K562 (cell line): Measurements from ENCODE around the gene ZNF559. TPM values are rescaled to one million over a fixed set of nuclear protein-coding genes. Genes with fewer than 3 reads are reported as not detected.

Source experiments
- ATAC-seq: fragments of 200-7000 bp; cut with Tn5 transposase; 3 replicates; pipeline ENCODE4 v1.9.1; 2020; ENCODE audit warnings: moderate library complexity
- BruUV-seq: library from RNA; stranded (reverse); fragments of 400-500 nt; replicated peaks from 2 replicates; lab custom pipeline; 2021; lab: Mats Ljungman, UMichigan
- CTCF ChIA-PET: fragments of 300-600 bp; formaldehyde crosslinking; extraction: SDS; loops from one replicate; lab custom pipeline; 2021; ENCODE audit warnings: low intra/inter-chr PET ratio; lab: Yijun Ruan, JAX
- POLR2A ChIA-PET: fragments of 300-600, 350-650 bp; sonication (Branson Sonifier 250); formaldehyde crosslinking; extraction: SDS; loops from one replicate; lab custom pipeline; 2021; ENCODE audit warnings: antibody characterized with exemption, inconsistent platforms; lab: Yijun Ruan, JAX
- DNase-seq, 4 experiments: peaks; one replicate each; pipeline versions ENCODE4 v3.0.0 to v3.0.0-alpha.2; 2011 to 2018; ENCODE audit warnings: low spot score in 3 of 4, mixed read lengths in 3 of 4; ENCODE audit errors: extremely low read depth in 1 of 4
- FAIRE-seq: peaks from 2 replicates; lab custom pipeline; 2011; peaks lifted over from hg19 to GRCh38; lab: Jason Lieb, UNC
- H2AFZ ChIP-seq: 2 replicates; pipeline ENCODE4 v1.6.0; 2011; ENCODE audit warnings: low read depth, low read length, control low read depth, inconsistent platforms
- H3K27ac ChIP-seq: fragments of 200-600 bp; 3 replicates; pipeline ENCODE4 v1.8.0; 2011; ENCODE audit warnings: low read depth, mild to moderate bottlenecking, control low read depth, inconsistent platforms, low read length, moderate library complexity, mixed read lengths; ENCODE audit errors: extremely low read depth
- H3K27me3 ChIP-seq, 2 experiments: fragments of 300-600 bp in 1 of 2; 2 replicates in 1 of 2; 3 replicates in 1 of 2; pipeline versions ENCODE4 v1.6.0 to v1.8.0; 2011; ENCODE audit warnings: inconsistent platforms in 2 of 2, low read length in 2 of 2, mild to moderate bottlenecking in 1 of 2, mixed read lengths in 1 of 2, moderate library complexity in 1 of 2; ENCODE audit not compliant: control insufficient read depth in 2 of 2, insufficient read depth in 2 of 2
- H3K36me3 ChIP-seq: fragments of 300-600 bp; 3 replicates; pipeline ENCODE4 v1.8.0; 2011; ENCODE audit warnings: mild to moderate bottlenecking, low read length, inconsistent platforms; ENCODE audit not compliant: control insufficient read depth, insufficient read depth
- H3K4me1 ChIP-seq, 2 experiments: fragments of 200-600 bp in 1 of 2; replicated peaks in 1 of 2; 2 replicates in 1 of 2; 3 replicates in 1 of 2; pipeline versions ENCODE4 v1.5.1 to v1.8.0; 2011; ENCODE audit warnings: inconsistent platforms in 2 of 2, low read length in 2 of 2, mild to moderate bottlenecking in 1 of 2, mixed read lengths in 1 of 2, moderate library complexity in 1 of 2; ENCODE audit not compliant: control insufficient read depth in 2 of 2, insufficient read depth in 2 of 2
- H3K4me2 ChIP-seq: 2 replicates; pipeline ENCODE4 v1.6.1; 2011; ENCODE audit warnings: low read length, control low read depth, inconsistent platforms, mixed read lengths; ENCODE audit not compliant: insufficient read depth
- H3K4me3 ChIP-seq: fragments of 200-600 bp; sonication (generic), shearing (Covaris generic); 2 replicates; pipeline ENCODE4 v1.5.1; 2016; ENCODE audit warnings: control low read depth, inconsistent platforms
- H3K79me2 ChIP-seq: fragments of 200-600 bp; 3 replicates; pipeline ENCODE4 v1.8.0; 2011; ENCODE audit warnings: low read length, inconsistent platforms; ENCODE audit not compliant: control insufficient read depth, insufficient read depth
- H3K9ac ChIP-seq, 2 experiments: 2 replicates each; pipeline versions ENCODE4 v1.6.0 to v1.6.1; 2011; ENCODE audit warnings: low read depth in 2 of 2, low read length in 2 of 2, control low read depth in 1 of 2, inconsistent platforms in 1 of 2, mild to moderate bottlenecking in 1 of 2, mixed read lengths in 1 of 2; ENCODE audit not compliant: insufficient read depth in 1 of 2
- H3K9me1 ChIP-seq: one replicate; pipeline ENCODE4 v1.6.0; 2011; ENCODE audit warnings: inconsistent platforms, mild to moderate bottlenecking, low read length, moderate library complexity; ENCODE audit not compliant: control insufficient read depth, insufficient read depth
- H3K9me3 ChIP-seq: replicated peaks from 2 replicates; pipeline ENCODE4 v1.5.1; 2011; ENCODE audit warnings: low read depth, low read length, inconsistent platforms; ENCODE audit not compliant: control insufficient read depth, insufficient read depth
- H4K20me1 ChIP-seq: replicated peaks from 2 replicates; pipeline ENCODE4 v1.6.1; 2011; ENCODE audit warnings: low read length, inconsistent platforms, mixed read lengths; ENCODE audit not compliant: control insufficient read depth, insufficient read depth
- C11orf30 ChIP-seq: fragments of 450-650 bp; IDR thresholded peaks from 2 replicates; pipeline ENCODE4 v1.6.1; 2016; ENCODE audit warnings: low read depth, mild to moderate bottlenecking
- DNMT1 ChIP-seq: fragments of 450-650 bp; IDR thresholded peaks from 2 replicates; pipeline ENCODE4 v1.6.1; 2016; ENCODE audit warnings: antibody characterized with exemption, mild to moderate bottlenecking
- EHMT2 ChIP-seq: fragments of 450-650 bp; IDR thresholded peaks from 2 replicates; pipeline ENCODE4 v1.6.1; 2018; ENCODE audit warnings: antibody characterized with exemption
- EP300 ChIP-seq: IDR thresholded peaks from 2 replicates; pipeline ENCODE4 v1.6.1; 2012; ENCODE audit warnings: low read length, improper control_type of control experiment
- FOSL1 ChIP-seq: fragments of 200-800 bp; sonication (Bioruptor generic); conservative IDR thresholded peaks from 2 replicates; pipeline ENCODE4 v1.6.1; 2016; ENCODE audit warnings: missing genetic modification characterization, missing compliant biosample characterization
- FUS ChIP-seq: fragments of 200-400 bp; formaldehyde crosslinking; optimal IDR thresholded peaks from 2 replicates; pipeline ENCODE3; 2017; ENCODE audit warnings: low read depth, low read length
- IRF2 ChIP-seq: sonication (generic); formaldehyde crosslinking; IDR thresholded peaks from 2 replicates; pipeline ENCODE4 v1.8.1; 2022; ENCODE audit warnings: mild to moderate bottlenecking, missing genetic modification reagents
- NR2C1 ChIP-seq, 2 experiments: fragments of 450-650 bp; IDR thresholded peaks; 2 replicates each; pipeline ENCODE4 v1.6.1; 2017; ENCODE audit warnings: mild to moderate bottlenecking in 2 of 2, antibody characterized with exemption in 1 of 2, inconsistent platforms in 1 of 2, missing compliant biosample characterization in 1 of 2, missing genetic modification characterization in 1 of 2
- SRF ChIP-seq, 2 experiments: fragments of 250-450, 450-650 bp in 1 of 2; sonication (Bioruptor Pico) in 1 of 2; sonication (generic) in 1 of 2; formaldehyde crosslinking; IDR thresholded peaks; 2 replicates each; pipeline versions ENCODE4 v1.5.0 to v1.5.1; 2020 to 2022; ENCODE audit warnings: mild to moderate bottlenecking in 1 of 2, missing genetic modification reagents in 1 of 2
- STAT5B ChIP-seq: fragments of 250-450 bp; sonication (Bioruptor Pico); IDR thresholded peaks from 2 replicates; pipeline ENCODE4 v1.8.0; 2021; ENCODE audit warnings: mild to moderate bottlenecking, inconsistent platforms
- ZNF354B ChIP-seq: fragments of 250-450 bp; sonication (Bioruptor Pico); IDR thresholded peaks from 2 replicates; pipeline ENCODE4 v1.4.0; 2020
- ZNF445 ChIP-seq: fragments of 250-450 bp; sonication (Bioruptor Pico); IDR thresholded peaks from 2 replicates; pipeline ENCODE4 v1.4.0; 2020; ENCODE audit warnings: low read depth, mild to moderate bottlenecking, moderate library complexity
- ZNF584 ChIP-seq: fragments of 200-800 bp; sonication (Bioruptor generic); IDR thresholded peaks from 2 replicates; pipeline ENCODE4 v1.6.1; 2016; ENCODE audit warnings: low read depth, mild to moderate bottlenecking, missing genetic modification characterization, missing compliant biosample characterization
- ZNF75A ChIP-seq: fragments of 450-650 bp; formaldehyde crosslinking; IDR thresholded peaks from 2 replicates; pipeline ENCODE4 v1.4.0; 2020; ENCODE audit warnings: mild to moderate bottlenecking
- WGBS: fragments of 100-300 bp; shearing (Covaris generic); methylation state at CpG from one replicate; pipeline ENCODE4 v1.1.6; 2016; ENCODE audit warnings: low coverage, mixed read lengths; ENCODE audit not compliant: insufficient coverage; ENCODE audit errors: missing lambda C conversion rate; 5-methylcytosine and 5-hydroxymethylcytosine counted together
- in situ Hi-C: fragments of 300-500 bp; cut with MboI; formaldehyde crosslinking; loops from 4 replicates; pipeline ENCODE4 v1.15.0; 2018; ENCODE audit warnings: inconsistent platforms, mixed read lengths
- intact Hi-C: fragments of 100-400 bp; cut with micrococcal nuclease; formaldehyde crosslinking; loops from 2 replicates; pipeline ENCODE4 v1.14.2; 2022
- polyA plus RNA-seq, 8 experiments: library from polyadenylated mRNA; depleted of rRNA in 4 of 8; stranded (reverse) in 5 of 8; unstranded in 3 of 8; fragments of >200 nt; fragmentation: Nextera tagmentation in 2 of 8; fragmentation: Illumina TruSeq in 1 of 8; extraction: Ambion mirVana in 2 of 8; extraction: Trizol in 1 of 8; gene quantifications; 2 replicates each; pipeline versions ENCODE4 v1.2.1 to v1.2.3, GENCODE V29; 2011 to 2014; ENCODE audit warnings: inconsistent platforms in 1 of 8, missing spikeins in 1 of 8
- total RNA-seq, 7 experiments: library from RNA; depleted of rRNA in 6 of 7; stranded (reverse); fragments of >200 nt in 6 of 7; fragmentation: Illumina TruSeq in 2 of 7; extraction: Trizol in 2 of 7; gene quantifications; 2 replicates each; pipeline versions ENCODE4 v1.2.1 to v1.2.3, GENCODE V29; 2011 to 2021; ENCODE audit warnings: low replicate concordance in 1 of 7
- TF ChIP-seq, protein P1 (sequence below): fragments of 200-400 bp; formaldehyde crosslinking; IDR thresholded peaks from 2 replicates; pipeline ENCODE4 v1.6.1; 2017; ENCODE audit warnings: mild to moderate bottlenecking, low read depth, low read length, moderate library complexity
- TF ChIP-seq, protein P2 (sequence below): sonication (generic); formaldehyde crosslinking; IDR thresholded peaks from 2 replicates; pipeline ENCODE4 v1.4.0; 2020; ENCODE audit warnings: mild to moderate bottlenecking, missing genetic modification reagents
- TF ChIP-seq, protein P3 (sequence below): fragments of 250-450 bp; sonication (Bioruptor Pico); IDR thresholded peaks from 2 replicates; pipeline ENCODE4 v1.9.0; 2021; ENCODE audit warnings: mild to moderate bottlenecking

ZNF559 gene
- total and polyA plus RNA-seq, 9 of the 15 experiments (the other 6 are each of a cell fraction or from before 2014, with no cell fraction given), result 4.0 to 21.5 (median 11.5) TPM

DNA sequence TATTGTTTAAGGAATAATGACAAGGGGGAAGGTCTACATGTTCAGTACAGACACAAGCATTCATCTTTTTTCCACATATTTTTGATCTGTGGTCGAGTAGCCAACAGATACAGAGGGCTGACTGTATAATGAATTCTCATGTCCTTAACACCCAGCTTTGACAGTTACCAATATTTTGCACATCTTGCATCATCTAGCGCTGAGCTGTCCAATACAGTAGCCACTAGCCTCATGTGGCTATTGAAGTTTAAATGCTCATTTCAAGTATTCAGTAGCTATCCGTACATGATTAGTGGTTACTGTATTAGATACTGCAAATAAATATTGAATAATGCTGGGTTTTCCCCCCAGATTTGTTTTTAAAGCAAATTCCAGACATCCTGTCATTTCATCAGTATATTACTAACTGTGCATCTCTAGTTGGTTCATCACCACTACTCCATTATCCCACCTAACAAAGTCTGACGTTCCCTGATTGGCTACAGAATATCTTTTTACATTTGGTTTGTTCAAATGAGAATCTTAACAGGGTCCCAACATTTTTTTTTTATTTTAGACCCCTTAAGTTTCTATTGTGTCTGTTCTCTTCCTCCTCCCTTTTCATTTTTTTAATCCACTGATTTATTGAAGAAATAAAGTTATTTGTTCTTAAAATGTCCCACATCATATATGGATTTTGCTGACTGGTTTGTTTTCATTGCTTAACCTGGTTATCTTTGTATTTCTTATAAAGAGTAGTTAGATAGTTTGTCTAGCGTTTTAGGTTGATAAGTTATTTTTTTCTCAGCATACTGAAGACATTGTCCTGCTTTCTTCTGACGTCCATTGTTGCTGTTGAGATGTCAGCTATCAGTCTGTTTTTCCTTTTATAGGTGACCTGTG is 47.0 kb downstream of the ZNF559 start (continued):
- TF ChIP-seq, protein P1, sequence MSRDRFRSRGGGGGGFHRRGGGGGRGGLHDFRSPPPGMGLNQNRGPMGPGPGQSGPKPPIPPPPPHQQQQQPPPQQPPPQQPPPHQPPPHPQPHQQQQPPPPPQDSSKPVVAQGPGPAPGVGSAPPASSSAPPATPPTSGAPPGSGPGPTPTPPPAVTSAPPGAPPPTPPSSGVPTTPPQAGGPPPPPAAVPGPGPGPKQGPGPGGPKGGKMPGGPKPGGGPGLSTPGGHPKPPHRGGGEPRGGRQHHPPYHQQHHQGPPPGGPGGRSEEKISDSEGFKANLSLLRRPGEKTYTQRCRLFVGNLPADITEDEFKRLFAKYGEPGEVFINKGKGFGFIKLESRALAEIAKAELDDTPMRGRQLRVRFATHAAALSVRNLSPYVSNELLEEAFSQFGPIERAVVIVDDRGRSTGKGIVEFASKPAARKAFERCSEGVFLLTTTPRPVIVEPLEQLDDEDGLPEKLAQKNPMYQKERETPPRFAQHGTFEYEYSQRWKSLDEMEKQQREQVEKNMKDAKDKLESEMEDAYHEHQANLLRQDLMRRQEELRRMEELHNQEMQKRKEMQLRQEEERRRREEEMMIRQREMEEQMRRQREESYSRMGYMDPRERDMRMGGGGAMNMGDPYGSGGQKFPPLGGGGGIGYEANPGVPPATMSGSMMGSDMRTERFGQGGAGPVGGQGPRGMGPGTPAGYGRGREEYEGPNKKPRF, result no peak
- TF ChIP-seq NR2C1 (IDR thresholded peaks at IDR 0.05) (no peak), NR2C1 (tag; IDR thresholded peaks at IDR 0.05) (0 out of 2 replicates have a peak, but pooled peaks have one; percentile 10), EP300 (peak; percentile 36; the same call in 1 of the 2 replicates), C11orf30 (peak; percentile 84), ZNF584 (CRISPR knock-in tag) (peak; percentile 46; the same call in 1 of the 2 replicates)
- TF ChIP-seq, all 486 proteins: peak for 24

DNA sequence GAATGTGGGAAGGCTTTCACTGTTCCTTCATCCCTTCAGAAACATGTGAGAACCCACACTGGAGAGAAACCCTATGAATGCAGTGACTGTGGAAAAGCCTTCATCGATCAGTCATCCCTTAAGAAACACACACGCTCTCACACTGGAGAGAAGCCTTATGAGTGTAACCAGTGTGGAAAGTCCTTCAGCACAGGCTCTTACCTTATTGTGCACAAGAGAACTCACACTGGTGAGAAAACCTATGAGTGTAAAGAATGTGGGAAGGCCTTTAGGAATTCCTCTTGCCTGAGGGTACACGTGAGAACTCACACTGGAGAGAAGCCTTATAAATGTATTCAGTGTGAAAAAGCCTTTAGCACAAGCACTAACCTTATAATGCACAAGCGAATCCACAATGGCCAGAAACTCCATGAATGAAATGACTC is 57.4 kb downstream of the ZNF559 start:
- Histone ChIP-seq H3K36me3 (no peaks in the 10 kb centered on the region), H3K9ac (no peak overlapping the region), H3K79me2 (no peaks in the 10 kb centered on the region), H2AFZ (no peak overlapping the region), H4K20me1 (no peaks in the 10 kb centered on the region), H3K9me1 (no peaks in the 10 kb centered on the region), H3K4me1 (no peaks in the 10 kb centered on the region), H3K4me2 (no peak overlapping the region), H3K27me3 (no peaks in the 10 kb centered on the region), H3K9me3 (peaks cover 1% of the 10 kb centered on the region), H3K4me3 (no peak overlapping the region), H3K27ac (no peak overlapping the region)
- intact Hi-C loops, result no loop called here
- ATAC-seq (no peak), FAIRE-seq (no peak), DNase-seq (no peak)
- in situ Hi-C loops, result no loop called here
- WGBS, result 4% methylated on average over 4 of the region's 4 CpGs
- BruUV-seq, result no TSS peak
- POLR2A ChIA-PET, result no interaction called here
- CTCF ChIA-PET, result no interaction called here
- TF ChIP-seq EHMT2, result no peak
- TF ChIP-seq FOSL1 (tag), result no peak
- TF ChIP-seq SRF (CRISPR knock-in tag; IDR thresholded peaks at IDR 0.05), result no peak
- no peak for TF ChIP-seq ZNF445 (CRISPR knock-in tag)
- no peak for TF ChIP-seq STAT5B (CRISPR knock-in tag)
- TF ChIP-seq FUS, result no peak
- no peak for TF ChIP-seq DNMT1
- no peak for TF ChIP-seq IRF2 (CRISPR knock-in tag)
- TF ChIP-seq ZNF75A (CRISPR knock-in tag), result 0 out of 2 replicates have a peak, but pooled peaks have one; percentile 0
- TF ChIP-seq, protein P2, sequence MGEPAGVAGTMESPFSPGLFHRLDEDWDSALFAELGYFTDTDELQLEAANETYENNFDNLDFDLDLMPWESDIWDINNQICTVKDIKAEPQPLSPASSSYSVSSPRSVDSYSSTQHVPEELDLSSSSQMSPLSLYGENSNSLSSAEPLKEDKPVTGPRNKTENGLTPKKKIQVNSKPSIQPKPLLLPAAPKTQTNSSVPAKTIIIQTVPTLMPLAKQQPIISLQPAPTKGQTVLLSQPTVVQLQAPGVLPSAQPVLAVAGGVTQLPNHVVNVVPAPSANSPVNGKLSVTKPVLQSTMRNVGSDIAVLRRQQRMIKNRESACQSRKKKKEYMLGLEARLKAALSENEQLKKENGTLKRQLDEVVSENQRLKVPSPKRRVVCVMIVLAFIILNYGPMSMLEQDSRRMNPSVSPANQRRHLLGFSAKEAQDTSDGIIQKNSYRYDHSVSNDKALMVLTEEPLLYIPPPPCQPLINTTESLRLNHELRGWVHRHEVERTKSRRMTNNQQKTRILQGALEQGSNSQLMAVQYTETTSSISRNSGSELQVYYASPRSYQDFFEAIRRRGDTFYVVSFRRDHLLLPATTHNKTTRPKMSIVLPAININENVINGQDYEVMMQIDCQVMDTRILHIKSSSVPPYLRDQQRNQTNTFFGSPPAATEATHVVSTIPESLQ (CRISPR knock-in tag), result no peak
- no peak for TF ChIP-seq ZNF354B (CRISPR knock-in tag)
- TF ChIP-seq, protein P3, sequence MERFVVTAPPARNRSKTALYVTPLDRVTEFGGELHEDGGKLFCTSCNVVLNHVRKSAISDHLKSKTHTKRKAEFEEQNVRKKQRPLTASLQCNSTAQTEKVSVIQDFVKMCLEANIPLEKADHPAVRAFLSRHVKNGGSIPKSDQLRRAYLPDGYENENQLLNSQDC, result no peak
